GM23248 (cell line): Measurements from ENCODE around the gene PGM2L1. TPM values are rescaled to one million over a fixed set of nuclear protein-coding genes. Genes with fewer than 3 reads are reported as not detected.

Experiments
- DNase-seq: peaks from one replicate; pipeline ENCODE4 v3.0.0-alpha.2; 2015
- H2AFZ ChIP-seq: fragments of 200-600 bp; sonication (generic); 2 replicates; pipeline ENCODE4 v1.6.1; 2016; ENCODE audit warnings: antibody characterized with exemption
- H3F3A ChIP-seq: fragments of 200-600 bp; sonication (generic); 2 replicates; pipeline ENCODE4 v1.6.1; 2016; ENCODE audit warnings: mild to moderate bottlenecking, antibody characterized with exemption, mixed run types; ENCODE audit not compliant: insufficient read depth
- H3K27ac ChIP-seq: fragments of 200-600 bp; sonication (generic); 2 replicates; pipeline ENCODE4 v1.5.1; 2016; ENCODE audit warnings: mild to moderate bottlenecking
- H3K27me3 ChIP-seq: fragments of 200-600 bp; sonication (generic); replicated peaks from 2 replicates; pipeline ENCODE4 v1.6.1; 2016; ENCODE audit warnings: mild to moderate bottlenecking; ENCODE audit not compliant: insufficient read depth
- H3K36me3 ChIP-seq: fragments of 200-600 bp; sonication (generic); 2 replicates; pipeline ENCODE4 v1.6.1; 2016; ENCODE audit warnings: low read depth, mild to moderate bottlenecking
- H3K4me1 ChIP-seq: fragments of 200-600 bp; sonication (generic); 2 replicates; pipeline ENCODE4 v1.6.1; 2016; ENCODE audit warnings: mild to moderate bottlenecking; ENCODE audit not compliant: insufficient read depth
- H3K4me2 ChIP-seq: fragments of 200-600 bp; sonication (generic); one replicate; pipeline ENCODE4 v1.6.1; 2016; ENCODE audit warnings: mild to moderate bottlenecking; ENCODE audit not compliant: unreplicated experiment
- H3K4me3 ChIP-seq: fragments of 200-600 bp; sonication (generic); 2 replicates; pipeline ENCODE4 v1.5.1; 2016; ENCODE audit warnings: mild to moderate bottlenecking
- H3K79me2 ChIP-seq: fragments of 200-600 bp; sonication (generic); 2 replicates; pipeline ENCODE4 v1.6.1; 2016; ENCODE audit warnings: mild to moderate bottlenecking; ENCODE audit not compliant: insufficient read depth
- H3K9ac ChIP-seq: fragments of 200-600 bp; sonication (generic); 2 replicates; pipeline ENCODE4 v1.6.1; 2016; ENCODE audit warnings: mild to moderate bottlenecking
- H3K9me2 ChIP-seq: fragments of 200-600 bp; sonication (generic); 2 replicates; pipeline ENCODE4 v1.6.1; 2016; ENCODE audit warnings: mixed run types, mild to moderate bottlenecking, moderate library complexity; ENCODE audit not compliant: insufficient read depth
- H3K9me3 ChIP-seq: fragments of 200-600 bp; sonication (generic); one replicate; pipeline ENCODE4 v1.6.1; 2017; ENCODE audit warnings: low read depth
- H4K20me1 ChIP-seq: fragments of 200-600 bp; sonication (generic); 2 replicates; pipeline ENCODE4 v1.6.0; 2016; ENCODE audit not compliant: insufficient read depth
- EZH2 ChIP-seq: fragments of 200-600 bp; sonication (generic); IDR thresholded peaks from 2 replicates; pipeline ENCODE4 v1.6.1; 2018; ENCODE audit warnings: antibody characterized with exemption, mild to moderate bottlenecking; ENCODE audit not compliant: insufficient read depth, poor library complexity, severe bottlenecking
- EZH2phosphoT487 ChIP-seq: fragments of 200-600 bp; sonication (generic); IDR thresholded peaks from 2 replicates; pipeline ENCODE4 v1.6.1; 2018; ENCODE audit warnings: antibody characterized with exemption, moderate library complexity, mild to moderate bottlenecking, low read depth; ENCODE audit not compliant: insufficient read depth
- WGBS, 2 experiments: methylation state at CpG; one replicate each; pipeline ENCODE4 v1.1.6; 2015 to 2017; ENCODE audit warnings: low lambda C conversion rate in 2 of 2, low coverage in 1 of 2; ENCODE audit errors: missing lambda C conversion rate in 2 of 2; 5-methylcytosine and 5-hydroxymethylcytosine counted together
- in situ Hi-C: fragments of 300-500 bp; cut with MboI; formaldehyde crosslinking; loops from 2 replicates; pipeline ENCODE4 v1.15.0; 2020
- polyA plus RNA-seq: library from polyadenylated mRNA; unstranded; fragments of >200 nt; fragmentation: Nextera tagmentation; extraction: Ambion mirVana; gene quantifications from 2 replicates; pipeline ENCODE4 v1.2.1, GENCODE V29; 2016
- total RNA-seq: library from RNA; depleted of rRNA; stranded (reverse); fragments of >200 nt; shearing (Covaris generic); gene quantifications from 2 replicates; pipeline ENCODE4 v1.2.3, GENCODE V29; 2014

Gene PGM2L1
- total and polyA plus RNA-seq, 2 experiments from 2014 or later: 4.7 to 5.2 TPM

DNA sequence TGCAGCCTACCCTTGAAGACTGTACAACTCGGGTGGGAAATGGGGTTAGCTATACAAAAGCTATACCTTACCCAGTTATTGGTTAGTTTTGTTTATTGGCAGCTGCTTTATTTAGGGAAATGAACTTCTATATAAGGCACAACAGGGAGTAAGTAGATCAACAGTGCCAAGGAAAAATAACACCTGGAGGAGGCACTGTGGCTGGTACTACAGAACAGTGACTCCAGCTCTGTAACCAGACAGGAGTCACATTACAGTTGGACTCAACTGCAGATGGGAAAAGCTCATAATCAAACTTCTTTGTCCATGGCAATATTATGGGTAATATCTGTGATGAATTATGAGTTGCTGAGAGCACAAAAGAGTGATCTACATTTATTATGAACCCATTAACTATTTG is 100.7 kb downstream of the PGM2L1 start:
- Histone ChIP-seq H3K4me1 (no peaks in the 10 kb centered on the region), H3K9me3 (no peaks in the 10 kb centered on the region), H3K27me3 (no peaks in the 10 kb centered on the region), H4K20me1 (no peaks in the 10 kb centered on the region), H3F3A (no peaks in the 10 kb centered on the region), H3K79me2 (no peaks in the 10 kb centered on the region), H3K9ac (no peak overlapping the region), H3K4me2 (no peak overlapping the region), H2AFZ (no peak overlapping the region), H3K36me3 (no peaks in the 10 kb centered on the region), H3K27ac (no peak overlapping the region), H3K4me3 (no peak overlapping the region), H3K9me2 (no peaks in the 10 kb centered on the region)
- TF ChIP-seq EZH2 (no peak), EZH2phosphoT487 (no peak)
- no peak for DNase-seq
- in situ Hi-C loops: no loop called here
- WGBS, 2 experiments: 88 to 94% methylated on average over 1 of the region's 1 CpG

GRCh38 chr11:74288911-74289310 is 109.3 kb downstream of the PGM2L1 start:
- Histone ChIP-seq H3K9me2 (no peaks in the 10 kb centered on the region), H3K79me2 (no peaks in the 10 kb centered on the region), H3K9ac (no peak overlapping the region), H3K9me3 (no peaks in the 10 kb centered on the region), H3K4me1 (peaks cover 15% of the 10 kb centered on the region), H3F3A (peaks cover 15% of the 10 kb centered on the region), H3K36me3 (no peaks in the 10 kb centered on the region), H2AFZ (no peak overlapping the region), H4K20me1 (no peaks in the 10 kb centered on the region), H3K27ac (peak overlapping the region; percentile 85), H3K27me3 (no peaks in the 10 kb centered on the region), H3K4me3 (no peak overlapping the region), H3K4me2 (no peak overlapping the region)
- 73 to 82% methylated on average over 4 of the region's 4 CpGs for WGBS, 2 experiments
- in situ Hi-C loops: no loop called here
- no peak for DNase-seq
- TF ChIP-seq EZH2: no peak
- TF ChIP-seq EZH2phosphoT487: no peak

DNA sequence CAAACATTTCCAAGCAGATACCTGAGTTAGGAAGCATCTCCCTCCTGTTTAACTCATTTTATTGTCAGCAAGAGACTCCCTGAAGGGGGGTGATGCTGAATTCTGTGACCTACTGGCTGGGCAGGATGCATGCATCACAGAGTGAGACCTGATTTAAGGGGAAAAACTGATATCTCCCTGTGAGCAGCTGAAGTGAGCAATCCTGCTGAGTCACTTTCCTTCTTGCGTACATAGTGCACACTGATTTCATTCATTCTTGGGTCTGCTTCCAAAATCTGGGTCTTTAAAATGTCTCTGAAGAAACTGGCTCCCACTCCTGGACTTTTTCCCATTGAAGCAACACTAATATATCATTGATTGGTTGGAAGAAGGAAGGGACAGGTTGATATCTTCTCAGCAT is 110.1 kb downstream of the PGM2L1 start:
- Histone ChIP-seq H3K36me3 (no peaks in the 10 kb centered on the region), H3K9me3 (no peaks in the 10 kb centered on the region), H3K4me1 (peaks cover 19% of the 10 kb centered on the region), H3K9me2 (no peaks in the 10 kb centered on the region), H3F3A (peaks cover 22% of the 10 kb centered on the region), H3K79me2 (no peaks in the 10 kb centered on the region), H3K9ac (peak overlapping the region; percentile 58), H2AFZ (peak overlapping the region; percentile 6; the same call in 1 of the 2 replicates), H3K4me2 (peak overlapping the region; percentile 42), H3K27ac (peak overlapping the region; percentile 85), H3K4me3 (no peak overlapping the region), H3K27me3 (no peaks in the 10 kb centered on the region), H4K20me1 (no peaks in the 10 kb centered on the region)
- WGBS, 2 experiments: 0% methylated on average over 1 of the region's 1 CpG
- peak; percentile 97 for DNase-seq
- in situ Hi-C loops: no loop called here
- no peak for TF ChIP-seq EZH2

GRCh38 chr11:74284466-74284865 is 113.8 kb downstream of the PGM2L1 start:
- Histone ChIP-seq H3F3A (peaks cover 43% of the 10 kb centered on the region), H3K79me2 (no peaks in the 10 kb centered on the region), H3K9ac (no peak overlapping the region), H3K4me1 (peaks cover 26% of the 10 kb centered on the region), H3K27ac (peak overlapping the region; percentile 34), H2AFZ (no peak overlapping the region), H4K20me1 (no peaks in the 10 kb centered on the region), H3K4me3 (no peak overlapping the region), H3K36me3 (no peaks in the 10 kb centered on the region), H3K27me3 (no peaks in the 10 kb centered on the region), H3K9me3 (no peaks in the 10 kb centered on the region), H3K4me2 (no peak overlapping the region), H3K9me2 (no peaks in the 10 kb centered on the region)
- whole genome bisulfite sequencing, 2 experiments: 14 to 22% methylated on average over 2 of the region's 2 CpGs
- TF ChIP-seq EZH2phosphoT487: no peak
- TF ChIP-seq EZH2: no peak
- peak; percentile 52 for DNase-seq
- in situ Hi-C loops: no loop called here
